Caco-2 (cell line): Measurements from ENCODE around the gene ARFIP1. TPM values are rescaled to one million over a fixed set of nuclear protein-coding genes. Genes with fewer than 3 reads are reported as not detected.

Experiments used
- BruUV-seq: library from RNA; stranded (reverse); fragments of 400-500 nt; replicated peaks from 2 replicates; lab custom pipeline; 2021; lab: Mats Ljungman, UMichigan
- CTCF ChIA-PET: fragments of 300-600 bp; sonication (Branson Sonifier 250); formaldehyde crosslinking; loops from one replicate; lab custom pipeline; 2022; ENCODE audit warnings: antibody characterized with exemption; lab: Charles Lee
- POLR2A ChIA-PET: fragments of 300-600 bp; sonication (Branson Sonifier 250); formaldehyde crosslinking; loops from one replicate; lab custom pipeline; 2022; ENCODE audit warnings: antibody characterized with exemption; lab: Charles Lee
- DNase-seq, 2 experiments: peaks; one replicate each; pipeline versions ENCODE4 v3.0.0 to v3.0.0-alpha.2; 2020 to 2022
- H3K27me3 ChIP-seq: replicated peaks from 2 replicates; pipeline ENCODE4 v1.6.0; 2011; ENCODE audit warnings: low read length; ENCODE audit not compliant: control insufficient read depth, insufficient read depth
- H3K36me3 ChIP-seq: 2 replicates; pipeline ENCODE4 v1.5.1; 2011; ENCODE audit warnings: low read length; ENCODE audit not compliant: control insufficient read depth, insufficient read depth
- H3K4me1 ChIP-seq: fragments of 250-450 bp; sonication (Bioruptor Pico); 2 replicates; pipeline ENCODE4 v1.5.1; 2020; ENCODE audit warnings: mild to moderate bottlenecking
- H3K4me3 ChIP-seq: 2 replicates; pipeline ENCODE4 v1.5.1; 2011; ENCODE audit warnings: low read depth, mild to moderate bottlenecking, control low read depth, low read length
- H3K9me3 ChIP-seq: fragments of 250-450 bp; sonication (Bioruptor Pico); 2 replicates; pipeline ENCODE4 v1.5.1; 2020; ENCODE audit warnings: mild to moderate bottlenecking, moderate library complexity
- H3K27ac Mint-ChIP-seq: one replicate; pipeline ENCODE4 v1.8.0; 2022; ENCODE audit warnings: mixed read lengths; ENCODE audit not compliant: unreplicated experiment
- H3K27me3 Mint-ChIP-seq: one replicate; pipeline ENCODE4 v1.8.0; 2022; ENCODE audit warnings: mixed read lengths; ENCODE audit not compliant: insufficient read depth, unreplicated experiment
- H3K36me3 Mint-ChIP-seq: one replicate; pipeline ENCODE4 v1.8.0; 2022; ENCODE audit warnings: mild to moderate bottlenecking, mixed read lengths; ENCODE audit not compliant: insufficient read depth, unreplicated experiment
- H3K4me1 Mint-ChIP-seq: one replicate; pipeline ENCODE4 v1.8.0; 2022; ENCODE audit warnings: low read depth, mixed read lengths; ENCODE audit not compliant: unreplicated experiment
- H3K4me3 Mint-ChIP-seq: one replicate; pipeline ENCODE4 v1.8.0; 2022; ENCODE audit warnings: mild to moderate bottlenecking, moderate library complexity, mixed read lengths; ENCODE audit not compliant: unreplicated experiment
- H3K9me3 Mint-ChIP-seq: one replicate; pipeline ENCODE4 v1.8.0; 2022; ENCODE audit warnings: mixed read lengths; ENCODE audit not compliant: unreplicated experiment
- intact Hi-C: fragments of 100-400 bp; cut with micrococcal nuclease; formaldehyde crosslinking; loops from one replicate; pipeline ENCODE4 v1.10.0; 2022; ENCODE audit not compliant: unreplicated experiment
- total RNA-seq: library from RNA; stranded (reverse); gene quantifications from 2 replicates; pipeline ENCODE4 v1.2.3, GENCODE V29; 2022
- TF ChIP-seq, protein P1 (sequence below), 2 experiments: fragments of 200-600 bp in 1 of 2; IDR thresholded peaks; 1 replicate in 1 of 2; 2 replicates in 1 of 2; pipeline versions ENCODE4 v1.5.1 to v1.8.0; 2011 to 2022; ENCODE audit warnings: antibody characterized with exemption in 1 of 2, control low read depth in 1 of 2, inconsistent platforms in 1 of 2, low read depth in 1 of 2, low read length in 1 of 2, mild to moderate bottlenecking in 1 of 2, moderate library complexity in 1 of 2; ENCODE audit not compliant: insufficient read depth in 1 of 2, severe bottlenecking in 1 of 2, unreplicated experiment in 1 of 2

Gene ARFIP1
- total RNA-seq, 1 experiment from 2014 or later = 31.9 TPM

DNA sequence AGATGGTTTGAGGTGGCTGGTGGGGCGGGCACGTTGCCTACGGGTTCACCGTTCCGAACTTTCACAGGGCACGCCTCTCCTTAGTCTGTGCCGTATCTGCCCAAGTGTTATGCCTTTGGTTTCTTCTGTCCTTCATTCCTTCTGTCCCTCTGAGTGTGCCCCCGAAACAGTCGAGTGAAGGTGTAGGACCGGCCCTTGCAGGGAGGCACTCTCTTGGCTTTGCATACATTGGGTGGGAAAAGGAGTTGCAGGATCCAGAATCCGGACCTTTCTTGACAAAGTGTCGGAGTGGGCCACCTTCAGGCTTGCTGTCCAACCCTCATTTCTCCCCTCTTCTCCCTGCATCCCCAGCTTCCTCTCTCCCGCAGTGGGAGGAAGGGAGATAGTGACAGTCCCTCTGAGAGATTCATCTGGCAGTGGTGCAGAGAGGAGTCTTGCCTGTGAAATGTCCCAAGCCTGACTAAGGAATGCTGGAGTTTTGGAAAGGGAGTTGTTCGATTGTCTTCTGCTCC lies 569 bp downstream of the ARFIP1 start:
- POLR2A ChIA-PET = no interaction called here

DNA sequence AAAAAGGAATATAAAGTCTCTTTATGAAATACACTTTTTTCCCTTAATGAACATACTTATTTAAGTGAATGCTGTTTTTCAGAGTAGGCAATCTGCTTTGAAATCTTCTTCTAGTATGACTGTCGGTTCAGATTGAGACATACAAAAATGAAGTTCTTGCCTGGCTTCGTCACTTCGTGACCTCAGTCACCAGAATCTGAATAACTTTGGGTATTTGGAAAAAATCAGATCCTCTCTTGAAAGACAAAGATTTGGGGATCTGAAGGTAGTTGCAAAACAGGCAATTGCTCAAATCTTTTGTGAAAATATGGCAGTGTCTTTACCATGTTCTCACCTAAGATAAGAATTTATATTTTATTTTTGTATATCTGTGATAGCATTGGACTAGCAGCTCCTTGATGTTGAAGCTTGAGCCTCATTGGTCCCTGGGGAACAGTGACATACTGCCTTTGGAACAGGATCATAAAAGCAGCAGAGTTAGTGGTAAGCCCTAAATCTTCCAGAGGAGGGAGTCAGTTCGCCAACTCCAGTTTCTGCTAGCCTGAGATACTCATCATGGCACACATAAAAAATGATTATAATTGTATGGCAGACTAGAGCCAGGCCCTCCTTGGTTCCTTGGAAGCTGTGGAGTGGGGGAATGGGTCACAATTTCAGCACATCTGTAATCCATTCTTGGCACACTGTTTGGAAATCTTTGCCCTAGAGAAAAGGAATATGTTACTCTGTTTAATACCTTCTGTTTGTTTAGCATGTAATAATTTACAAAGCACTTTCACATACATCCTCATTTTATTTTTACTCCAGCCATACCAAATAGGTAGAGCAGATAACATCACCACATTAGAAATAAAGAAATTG lies 5.0 kb downstream of the ARFIP1 start:
- BruUV-seq = no TSS peak
- CTCF ChIA-PET = no interaction called here
- Mint-ChIP-seq H3K9me3 (no peaks in the 10 kb centered on the region), H3K27me3 (no peaks in the 10 kb centered on the region), H3K4me1 (peaks cover 8% of the 10 kb centered on the region), H3K27ac (no peak overlapping the region), H3K36me3 (peaks cover 4% of the 10 kb centered on the region), H3K4me3 (no peak overlapping the region)
- POLR2A ChIA-PET = no interaction called here
- TF ChIP-seq, protein P1, sequence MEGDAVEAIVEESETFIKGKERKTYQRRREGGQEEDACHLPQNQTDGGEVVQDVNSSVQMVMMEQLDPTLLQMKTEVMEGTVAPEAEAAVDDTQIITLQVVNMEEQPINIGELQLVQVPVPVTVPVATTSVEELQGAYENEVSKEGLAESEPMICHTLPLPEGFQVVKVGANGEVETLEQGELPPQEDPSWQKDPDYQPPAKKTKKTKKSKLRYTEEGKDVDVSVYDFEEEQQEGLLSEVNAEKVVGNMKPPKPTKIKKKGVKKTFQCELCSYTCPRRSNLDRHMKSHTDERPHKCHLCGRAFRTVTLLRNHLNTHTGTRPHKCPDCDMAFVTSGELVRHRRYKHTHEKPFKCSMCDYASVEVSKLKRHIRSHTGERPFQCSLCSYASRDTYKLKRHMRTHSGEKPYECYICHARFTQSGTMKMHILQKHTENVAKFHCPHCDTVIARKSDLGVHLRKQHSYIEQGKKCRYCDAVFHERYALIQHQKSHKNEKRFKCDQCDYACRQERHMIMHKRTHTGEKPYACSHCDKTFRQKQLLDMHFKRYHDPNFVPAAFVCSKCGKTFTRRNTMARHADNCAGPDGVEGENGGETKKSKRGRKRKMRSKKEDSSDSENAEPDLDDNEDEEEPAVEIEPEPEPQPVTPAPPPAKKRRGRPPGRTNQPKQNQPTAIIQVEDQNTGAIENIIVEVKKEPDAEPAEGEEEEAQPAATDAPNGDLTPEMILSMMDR (IDR thresholded peaks at IDR 0.05; ENCODE audit: insufficient read depth in 1 of 2, low read depth in 1 of 2, low read length in 1 of 2, severe bottlenecking in 1 of 2, unreplicated experiment in 1 of 2) = peak in 1 of 2 experiments; percentile 5
- Histone ChIP-seq H3K4me3 (no peak overlapping the region), H3K4me1 (no peaks in the 10 kb centered on the region), H3K9me3 (no peaks in the 10 kb centered on the region), H3K36me3 (no peaks in the 10 kb centered on the region), H3K27me3 (no peaks in the 10 kb centered on the region)
- intact Hi-C loops = no loop called here
- peak in 1 of 2 experiments; percentile 18 for DNase-seq

More for the DNA sequence above, 569 bp downstream of the ARFIP1 start:
- Mint-ChIP-seq H3K9me3 (no peaks in the 10 kb centered on the region), H3K4me3 (peak overlapping the region; percentile 93), H3K27me3 (no peaks in the 10 kb centered on the region), H3K4me1 (no peaks in the 10 kb centered on the region), H3K36me3 (peaks cover 9% of the 10 kb centered on the region), H3K27ac (peak overlapping the region; percentile 94)
- Histone ChIP-seq H3K27me3 (no peaks in the 10 kb centered on the region), H3K4me3 (peak overlapping the region; percentile 86), H3K4me1 (peaks cover 5% of the 10 kb centered on the region; the same call in 1 of the 2 replicates), H3K9me3 (no peaks in the 10 kb centered on the region), H3K36me3 (no peaks in the 10 kb centered on the region)
- DNase-seq = peak in 1 of 2 experiments; percentile 34
- CTCF ChIA-PET = interaction anchor here (0.7 kb wide), 1 partner anchor 212 kb away, joined by 3 read pairs; no protein-coding TSS in a partner anchor
- TF ChIP-seq, protein P1 (IDR thresholded peaks at IDR 0.05; ENCODE audit: insufficient read depth in 1 of 2, low read depth in 1 of 2, low read length in 1 of 2, severe bottlenecking in 1 of 2, unreplicated experiment in 1 of 2) = no peak
- intact Hi-C loops = no loop called here
- BruUV-seq = TSS peak; percentile 69

DNA sequence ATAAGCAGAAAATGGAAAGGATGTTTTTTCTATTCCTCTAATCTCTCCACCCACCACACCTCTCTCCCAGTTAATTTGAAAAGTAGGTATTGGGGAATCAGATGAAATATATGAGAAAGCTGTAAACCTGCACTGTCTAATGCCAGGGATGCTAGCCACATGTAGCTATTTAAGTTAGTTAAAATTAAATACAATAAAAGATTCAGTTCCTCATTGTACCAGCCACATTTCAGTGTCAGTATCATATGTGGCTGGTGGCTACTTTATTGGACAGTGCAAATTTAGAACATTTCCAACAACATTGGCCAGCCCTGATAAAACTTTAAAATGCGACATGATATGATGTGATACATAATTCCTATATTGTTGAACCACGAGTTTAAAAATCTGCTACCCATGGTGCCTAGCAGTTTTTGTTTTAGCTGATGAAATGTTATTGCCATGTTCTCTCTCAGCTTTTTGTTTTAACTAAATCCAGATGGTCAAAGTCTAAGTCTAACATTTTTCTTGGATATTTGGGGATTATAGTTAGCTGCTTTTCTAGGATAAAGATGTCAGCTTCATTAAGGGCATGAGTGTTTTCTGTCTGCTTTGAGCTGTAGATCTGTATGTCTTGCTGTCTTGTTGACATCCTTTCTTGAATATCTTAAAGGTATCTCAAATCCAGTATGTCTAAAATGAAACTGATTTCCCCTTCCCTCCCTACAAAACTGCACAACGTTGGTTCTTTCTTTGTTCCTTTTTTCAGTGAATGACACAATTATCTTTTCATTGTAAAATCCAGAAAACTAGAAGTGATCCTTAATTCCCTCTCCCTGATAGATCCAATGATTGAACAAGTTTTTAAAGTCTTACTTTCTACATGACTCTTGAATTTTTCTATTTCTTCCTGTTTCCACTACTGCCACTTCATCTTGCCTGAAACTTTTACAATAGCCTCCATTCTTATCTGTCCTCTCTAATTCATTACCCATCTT lies 6.2 kb downstream of the ARFIP1 start:
- Mint-ChIP-seq H3K9me3 (no peaks in the 10 kb centered on the region), H3K27me3 (no peaks in the 10 kb centered on the region), H3K4me1 (peaks cover 8% of the 10 kb centered on the region), H3K27ac (no peak overlapping the region), H3K36me3 (no peaks in the 10 kb centered on the region), H3K4me3 (no peak overlapping the region)
- BruUV-seq = no TSS peak
- no peaks in the 10 kb centered on the region for H3K9me3 ChIP-seq
- TF ChIP-seq, protein P1 (IDR thresholded peaks at IDR 0.05; ENCODE audit: insufficient read depth in 1 of 2, low read depth in 1 of 2, low read length in 1 of 2, severe bottlenecking in 1 of 2, unreplicated experiment in 1 of 2) = no peak
- H3K27me3 ChIP-seq = no peaks in the 10 kb centered on the region
- no peaks in the 10 kb centered on the region for H3K4me1 ChIP-seq
- no peak for DNase-seq
- intact Hi-C loops = no loop called here
- no peak overlapping the region for H3K4me3 ChIP-seq
- ChIA-PET CTCF (no interaction called here), POLR2A (no interaction called here)
- H3K36me3 ChIP-seq = no peaks in the 10 kb centered on the region
